NCI-H1092 (cell line): ENCODE results near the gene GIPR.
"Not testable (repeated sequence)": the region's sequence is repeated elsewhere in the genome, so short reads cannot be mapped to it uniquely, and the experiment has no call there.

Experiments
- DNase-seq: peaks from one replicate; lab custom pipeline; 2025; lab: John Stamatoyannopoulos, UW

Gene GIPR, protein sequence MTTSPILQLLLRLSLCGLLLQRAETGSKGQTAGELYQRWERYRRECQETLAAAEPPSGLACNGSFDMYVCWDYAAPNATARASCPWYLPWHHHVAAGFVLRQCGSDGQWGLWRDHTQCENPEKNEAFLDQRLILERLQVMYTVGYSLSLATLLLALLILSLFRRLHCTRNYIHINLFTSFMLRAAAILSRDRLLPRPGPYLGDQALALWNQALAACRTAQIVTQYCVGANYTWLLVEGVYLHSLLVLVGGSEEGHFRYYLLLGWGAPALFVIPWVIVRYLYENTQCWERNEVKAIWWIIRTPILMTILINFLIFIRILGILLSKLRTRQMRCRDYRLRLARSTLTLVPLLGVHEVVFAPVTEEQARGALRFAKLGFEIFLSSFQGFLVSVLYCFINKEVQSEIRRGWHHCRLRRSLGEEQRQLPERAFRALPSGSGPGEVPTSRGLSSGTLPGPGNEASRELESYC

DNA sequence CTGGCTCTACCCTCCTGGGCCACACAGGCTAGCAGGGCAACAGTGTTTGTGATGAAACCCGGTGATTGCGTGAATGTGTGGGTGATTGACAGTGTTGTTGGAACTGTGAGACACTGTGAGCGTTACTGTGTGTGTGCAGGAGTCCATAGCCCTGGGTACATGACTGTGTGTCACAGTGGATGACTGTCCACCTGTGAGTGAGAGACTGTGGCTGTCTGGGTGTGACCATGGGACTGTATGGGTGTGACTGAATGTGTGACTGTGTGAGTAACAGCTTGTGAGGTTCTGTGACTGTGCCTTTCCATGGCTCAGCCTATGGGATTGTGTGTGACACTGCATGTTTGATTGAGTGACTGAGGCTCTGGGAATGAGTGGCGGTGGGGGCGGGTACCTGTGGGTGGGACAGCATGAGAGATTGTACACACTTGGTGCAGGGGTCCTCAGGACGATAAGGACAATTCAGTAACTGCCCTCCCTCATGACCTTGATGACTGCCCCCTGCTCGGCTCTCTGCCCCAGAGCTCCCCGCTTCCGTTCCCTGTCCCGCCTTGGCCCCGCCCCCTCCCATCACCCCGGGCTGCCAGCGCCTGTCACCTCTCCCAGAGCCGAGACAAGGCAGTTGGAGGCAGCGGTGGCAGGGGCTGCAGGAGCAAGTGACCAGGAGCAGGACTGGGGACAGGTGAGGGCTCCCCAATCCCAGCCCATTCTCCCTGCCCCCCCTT is at the start of gene GIPR:
Gene GIPR, plus strand, starts transcription at position 602 of the 722 bp plus-strand sequence. CDS start 1,300 bp downstream, outside the sequence.
- no peak for DNase-seq

GRCh38 chr19:45621389-45621788 is 46.6 kb upstream of the GIPR start:
- no peak for DNase-seq

DNA sequence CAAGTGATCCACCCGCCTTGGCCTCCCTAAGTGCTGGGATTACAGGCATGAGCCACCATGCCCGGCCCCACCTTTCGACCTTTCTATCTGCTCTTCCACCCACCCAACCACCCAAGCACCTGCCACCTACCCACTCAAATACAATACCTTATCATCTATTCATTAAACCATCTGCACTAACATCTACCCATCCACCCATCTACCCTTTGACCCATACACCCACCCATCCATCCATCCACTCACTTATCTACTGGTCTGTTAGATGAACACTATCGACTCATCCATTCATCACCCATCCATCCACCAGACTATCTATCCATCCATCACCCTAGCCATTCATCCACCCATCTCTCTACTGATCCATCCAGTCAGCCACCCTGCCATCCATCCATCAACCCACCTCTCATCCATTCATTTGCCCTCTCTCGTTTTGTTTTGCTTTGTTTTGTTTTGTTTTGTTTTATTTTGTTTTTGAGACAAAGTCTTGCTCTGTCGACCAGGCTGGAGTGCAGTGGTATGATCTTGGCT is 46.0 kb upstream of the GIPR start:
- DNase-seq = no peak

- no peak for DNase-seq
Observed at GRCh38 chr19:45623984-45624383, 44.0 kb upstream of the GIPR start.

GRCh38 chr19:45628219-45628618 is 39.8 kb upstream of the GIPR start:
- DNase-seq = not testable (repeated sequence)

DNA sequence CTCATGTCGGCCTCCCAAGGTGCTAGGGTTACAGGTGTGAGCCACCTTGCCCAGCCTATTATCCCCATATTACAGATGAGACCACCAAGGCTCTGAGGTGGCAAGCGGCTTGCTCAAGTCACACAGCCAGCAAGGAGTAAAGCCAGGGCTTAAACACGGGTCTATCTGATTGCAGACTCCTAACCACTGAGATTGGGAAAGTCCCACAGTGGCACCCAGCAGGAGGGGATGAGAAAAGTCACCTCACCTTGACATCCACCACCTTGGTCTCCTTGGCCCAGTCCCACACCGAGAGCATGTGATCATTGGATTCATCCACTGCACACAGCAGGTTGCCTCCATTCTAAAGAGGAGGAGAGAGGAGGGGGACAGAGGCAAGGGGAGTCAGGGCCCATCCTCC is 38.3 kb upstream of the GIPR start:
- no peak for DNase-seq

DNA sequence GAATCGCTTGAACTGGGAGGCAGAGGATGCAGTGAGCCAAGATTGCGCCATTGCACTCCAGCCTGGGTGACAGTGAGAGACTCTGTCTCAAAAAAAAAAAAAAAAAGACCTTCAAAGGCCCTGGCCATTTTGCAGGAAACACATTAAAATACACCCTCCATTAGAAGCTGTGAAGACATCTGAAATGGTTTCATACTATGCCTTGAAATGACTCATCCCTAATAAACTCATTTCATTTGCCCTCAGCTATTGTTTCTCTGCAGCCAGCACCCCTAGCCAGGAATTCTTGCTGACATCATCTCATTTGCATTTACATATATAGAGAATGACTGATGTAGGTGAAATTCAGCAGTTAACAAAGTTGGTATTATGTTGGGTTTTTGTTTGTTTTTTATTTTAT is 37.6 kb upstream of the GIPR start:
- DNase-seq = no peak

GRCh38 chr19:45632468-45633196 is 35.4 kb upstream of the GIPR start:
- no peak for DNase-seq

DNA sequence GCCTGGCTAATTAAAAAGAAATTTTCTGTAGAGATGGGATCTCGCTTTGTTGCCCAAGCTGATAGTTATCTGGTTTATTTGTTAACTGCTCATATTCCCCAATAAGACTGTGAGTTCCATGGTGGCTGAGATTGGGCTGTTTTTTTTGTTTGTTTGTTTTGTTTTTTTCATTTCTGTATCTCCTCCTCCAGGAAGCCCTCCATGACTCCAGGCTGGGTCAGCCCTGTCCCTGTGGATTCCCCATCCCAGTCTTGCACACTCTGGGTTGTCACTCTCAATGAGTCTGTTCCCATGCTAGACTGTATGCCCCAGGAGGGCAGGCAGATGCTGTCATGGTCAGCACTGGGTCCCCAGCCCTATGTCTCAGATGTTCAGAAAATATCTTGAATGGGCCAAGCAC is 31.7 kb upstream of the GIPR start:
- no peak for DNase-seq

GRCh38 chr19:45636902-45637301 is 31.1 kb upstream of the GIPR start:
- no peak for DNase-seq

GRCh38 chr19:45637890-45638667 is 29.9 kb upstream of the GIPR start:
- DNase-seq = no peak

- no peak for DNase-seq
Observed at GRCh38 chr19:45638930-45639729, 28.9 kb upstream of the GIPR start, which contains the start of gene EML2. EML2 (minus strand) TSS chr19:45639397; CDS start chr19:45639376, 21 bp downstream.

DNA sequence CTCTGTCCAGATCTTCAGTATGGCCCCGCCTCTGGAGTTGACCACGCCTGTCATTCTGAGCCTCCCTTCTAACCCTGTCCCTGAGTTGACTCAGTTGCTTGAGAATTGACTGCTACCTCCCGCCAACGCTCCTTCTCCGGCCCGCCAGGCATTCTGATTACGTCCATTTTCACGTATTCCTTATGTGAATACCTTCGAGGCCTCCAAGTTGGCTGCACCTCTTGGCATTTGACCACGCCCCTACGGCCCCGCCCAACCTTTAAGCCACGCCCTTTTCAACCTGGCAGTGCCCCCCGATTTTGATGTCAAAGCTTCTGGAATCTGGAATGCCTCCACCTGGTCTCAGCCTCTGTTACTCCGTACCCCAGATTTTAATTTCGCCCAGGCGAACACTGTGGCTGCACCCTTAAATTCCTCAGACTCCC is 27.2 kb upstream of the GIPR start:
- no peak for DNase-seq

DNA sequence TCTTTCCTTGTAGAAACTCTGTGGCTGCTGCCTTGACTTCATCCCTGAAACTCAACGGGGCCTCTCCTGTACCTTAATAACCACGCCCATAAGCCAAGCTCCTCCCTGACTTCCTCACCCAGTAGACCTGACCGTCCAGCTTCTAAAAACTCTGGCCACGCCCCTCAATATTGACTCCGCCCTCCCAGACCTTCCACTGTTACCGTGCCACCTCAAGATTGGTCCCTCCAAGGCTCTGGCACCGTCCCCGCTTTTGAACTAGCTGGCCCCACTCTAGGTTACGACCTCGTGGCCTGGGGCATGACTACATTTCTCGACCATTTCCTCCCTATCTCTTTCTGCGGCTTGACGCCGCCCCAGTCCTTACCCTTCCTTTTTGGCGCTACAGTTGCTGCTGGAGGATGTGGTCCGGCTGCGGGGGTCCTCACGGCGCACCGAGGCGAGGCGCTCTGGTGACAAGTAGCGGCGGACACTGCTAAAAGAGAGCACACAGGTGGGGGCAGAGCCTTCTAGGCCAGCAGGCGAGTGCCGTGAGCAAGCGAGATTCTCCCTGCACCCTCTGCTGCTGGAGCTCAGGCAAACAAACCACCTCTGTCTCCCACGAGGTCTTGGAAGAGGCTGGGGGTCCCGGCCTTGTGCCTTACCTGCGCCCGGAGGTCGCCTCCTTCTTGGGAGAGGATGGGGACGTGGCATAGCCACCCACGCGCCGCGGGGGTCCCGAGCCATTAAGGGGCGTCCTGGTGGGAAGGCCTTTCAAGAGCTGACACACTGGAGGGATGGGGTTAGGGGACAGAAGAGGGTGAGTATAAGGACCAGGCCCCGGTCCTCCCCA is 26.5 kb upstream of the GIPR start:
- DNase-seq = peak; percentile 40

GRCh38 chr19:45643024-45643926 is 24.7 kb upstream of the GIPR start:
- peak; percentile 57 for DNase-seq

DNA sequence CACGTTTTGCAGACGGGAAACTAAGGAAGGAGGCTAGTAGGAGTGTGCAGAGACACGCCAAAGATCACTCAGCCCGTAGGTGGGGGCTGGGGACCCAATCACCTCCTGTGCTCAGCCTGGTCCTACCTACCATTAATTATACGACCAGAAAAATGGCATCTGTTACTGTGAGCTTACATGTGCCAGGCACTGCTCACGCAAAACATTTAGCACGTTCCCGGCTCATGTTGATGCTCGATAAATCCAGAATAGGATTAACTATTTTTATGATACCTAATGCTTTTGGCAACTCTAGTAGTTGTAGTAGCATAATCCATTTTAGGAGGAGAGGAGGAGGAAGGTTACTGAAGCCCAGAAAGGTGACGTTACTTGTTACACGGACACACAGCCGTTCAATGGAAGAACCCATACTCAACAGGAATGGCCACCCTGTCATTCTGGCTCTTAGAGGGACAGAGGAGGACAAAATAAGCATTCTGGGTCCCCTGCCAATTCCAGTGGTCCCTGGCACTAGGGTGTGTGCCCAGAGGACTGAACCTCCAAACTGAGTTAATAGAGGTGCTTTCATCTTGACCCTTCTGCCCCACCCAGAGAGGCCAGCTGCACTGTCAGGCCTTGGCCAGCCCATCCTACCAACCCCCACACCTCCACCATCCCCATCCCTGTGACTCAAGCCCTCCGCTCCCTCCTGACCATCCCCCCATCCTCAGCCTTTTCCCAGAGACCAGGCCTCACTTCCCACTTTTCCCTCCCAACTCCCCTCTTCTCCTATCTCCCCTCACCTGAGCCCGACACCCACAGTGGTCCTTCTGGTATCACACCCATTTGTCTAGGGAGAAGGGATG is 23.9 kb upstream of the GIPR start:
- no peak for DNase-seq

DNA sequence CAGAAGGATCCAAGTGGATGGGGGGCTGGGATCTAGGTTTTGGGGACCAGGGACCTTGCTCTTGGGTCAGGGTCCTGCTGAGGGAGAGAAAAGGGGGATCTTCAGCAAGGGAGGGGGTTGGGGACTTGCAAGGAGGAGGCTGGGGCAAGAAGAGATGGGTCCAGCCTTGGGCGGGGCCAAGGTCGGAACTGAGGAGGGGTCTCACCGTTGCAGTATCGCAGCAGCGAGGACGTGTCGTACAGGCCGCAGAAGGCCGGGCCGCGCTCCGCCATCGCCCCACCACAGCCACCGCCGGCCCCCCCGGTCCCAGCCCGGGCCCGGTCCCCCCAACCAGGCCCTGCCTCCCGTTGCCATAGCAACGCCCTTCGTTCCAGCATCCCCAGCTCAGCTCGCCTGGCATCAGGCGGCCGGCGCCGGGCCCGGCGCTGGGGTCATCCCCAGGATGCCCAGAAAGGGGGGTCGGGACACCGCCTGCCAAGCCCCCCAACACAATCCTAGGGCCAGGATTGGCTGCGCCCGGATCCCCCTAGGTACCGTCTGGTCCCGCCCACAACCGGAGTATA is 22.9 kb upstream of the GIPR start:
- no peak for DNase-seq
